PFSK-1 (cell line): ENCODE results near the gene HOXA2.

Source experiments
- POLR2AphosphoS5 ChIP-seq: IDR thresholded peaks from 2 replicates; pipeline ENCODE4 v1.6.1; 2012; ENCODE audit warnings: low read depth, mild to moderate bottlenecking, control low read depth, low read length, moderate library complexity
- REST ChIP-seq, 2 experiments: IDR thresholded peaks; 2 replicates each; pipeline versions ENCODE4 v1.6.1 to v1.8.0; 2011 to 2012; ENCODE audit warnings: low read depth in 2 of 2, low read length in 2 of 2, control low read depth in 1 of 2, inconsistent platforms in 1 of 2, mild to moderate bottlenecking in 1 of 2, moderate library complexity in 1 of 2; ENCODE audit not compliant: insufficient read depth in 1 of 2

GRCh38 chr7:27064159-27064558, 38.3 kb downstream of the HOXA2 start:
- TF ChIP-seq POLR2AphosphoS5 (no peak), REST (IDR thresholded peaks at IDR 0.05; ENCODE audit: insufficient read depth in 1 of 2, low read depth in 2 of 2, low read length in 2 of 2) (no peak)
